Femur (tissue), 1 donor: ENCODE data around the gene HIVEP1.
A peak's percentile ranks its signal among the peaks of the same experiment; 100 is the strongest.

Source experiments
- DNase-seq: peaks from one replicate; pipeline ENCODE4 v3.0.0-alpha.2; 2017

The HIVEP1 gene

GRCh38 chr6:11994875-11995461, 17.1 kb upstream of the HIVEP1 start:
- DNase-seq, result no peak

GRCh38 chr6:11996751-11997150, 15.4 kb upstream of the HIVEP1 start:
- DNase-seq, result no peak

- DNase-seq, result no peak
These were observed 12.9 kb upstream of the HIVEP1 start for GRCh38 chr6:11999246-11999645.

GRCh38 chr6:12000174-12000573, 11.9 kb upstream of the HIVEP1 start:
- DNase-seq, result no peak

GRCh38 chr6:12001004-12001705, 11.0 kb upstream of the HIVEP1 start:
- DNase-seq, result peak; percentile 50

GRCh38 chr6:12001706-12002435, 10.2 kb upstream of the HIVEP1 start:
- DNase-seq, result no peak

GRCh38 chr6:12007473-12007872, 4.6 kb upstream of the HIVEP1 start:
- no peak for DNase-seq

DNA sequence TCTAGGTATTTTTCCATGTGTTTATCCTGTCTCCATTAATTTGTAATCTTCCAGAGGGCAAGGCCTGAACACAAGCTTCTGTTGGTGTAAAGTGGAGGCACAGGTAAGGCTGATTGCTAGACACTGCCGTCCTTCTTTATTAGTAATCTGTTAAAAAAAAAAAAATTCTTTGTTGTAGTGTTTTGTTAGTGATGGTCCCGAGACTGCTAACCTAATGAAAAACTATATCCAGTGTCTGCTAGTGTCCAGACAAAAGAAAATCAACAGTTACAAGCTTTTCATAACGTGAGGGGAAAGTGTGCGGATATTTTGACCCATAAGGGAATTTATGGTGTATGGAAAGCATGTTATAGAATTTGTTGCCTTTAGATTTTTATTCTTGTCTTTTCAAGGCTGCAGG, 4.2 kb upstream of the HIVEP1 start:
- no peak for DNase-seq

DNA sequence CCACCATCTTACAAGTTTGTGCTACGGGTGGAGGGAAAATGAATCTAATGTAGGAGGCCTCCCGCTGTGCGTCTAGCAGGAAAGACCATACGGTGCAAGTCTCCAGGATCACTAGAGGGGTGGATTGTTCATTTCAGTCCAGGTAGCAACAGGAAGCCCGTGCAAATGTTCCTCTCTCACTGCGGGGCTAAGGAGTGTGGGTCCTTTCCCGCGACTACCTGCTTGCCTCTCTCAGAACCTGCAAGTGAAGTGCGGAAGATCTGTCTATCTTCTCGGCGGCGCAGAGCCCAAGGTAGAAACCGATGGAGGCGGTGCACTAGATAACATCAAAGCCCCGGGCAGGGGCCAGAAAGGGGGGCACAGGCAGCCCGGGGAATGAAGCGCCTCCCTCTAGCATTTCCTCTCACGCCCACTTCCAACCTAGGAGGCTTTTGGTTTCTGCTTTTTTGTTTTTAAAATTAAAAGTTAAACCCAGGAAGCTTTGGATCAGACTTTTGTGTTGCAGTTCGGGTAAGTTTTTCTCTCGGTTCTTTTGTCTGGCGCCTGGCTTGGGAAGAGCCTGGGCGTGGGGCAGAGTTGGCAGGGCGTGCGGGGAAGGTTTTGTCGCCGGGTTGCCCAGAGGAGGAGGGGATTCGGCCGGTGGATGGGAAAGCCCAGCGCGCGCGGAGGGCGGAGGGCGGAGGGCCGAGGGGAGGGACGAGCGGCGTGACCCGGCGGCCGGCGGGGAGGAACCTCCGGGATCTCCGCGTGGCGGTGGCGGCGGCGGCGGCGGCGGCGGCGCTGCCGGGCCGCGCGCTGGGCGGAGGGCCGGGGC, 3.5 kb upstream of the HIVEP1 start:
- DNase-seq, result peak; percentile 91

DNA sequence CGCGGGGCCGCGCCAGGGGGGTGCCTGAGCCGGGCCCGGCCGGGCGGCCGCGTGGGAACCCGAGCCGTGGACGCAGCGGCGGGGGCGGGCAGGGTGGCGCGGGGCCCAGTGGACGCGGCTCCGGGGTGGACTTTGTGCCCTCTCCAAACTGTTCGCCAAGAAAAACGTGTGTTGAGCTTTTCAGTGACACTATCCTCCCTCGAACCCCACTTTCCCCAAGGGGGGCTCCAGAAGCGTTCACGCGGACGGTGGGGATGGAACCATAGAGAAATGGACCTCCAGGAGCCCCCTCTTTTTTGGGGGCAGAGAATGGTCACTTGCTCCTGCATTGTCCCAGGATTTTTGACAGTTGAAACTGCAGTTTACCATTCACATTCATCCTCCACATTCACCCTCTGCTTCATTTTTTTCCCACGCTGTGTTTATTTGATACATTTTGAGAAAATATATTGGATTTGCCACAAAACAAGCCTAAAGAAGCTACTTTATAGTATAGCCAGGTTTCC, 2.9 kb upstream of the HIVEP1 start:
- DNase-seq, result no peak

GRCh38 chr6:12009876-12010634, 2.1 kb upstream of the HIVEP1 start:
- DNase-seq, result peak; percentile 21

DNA sequence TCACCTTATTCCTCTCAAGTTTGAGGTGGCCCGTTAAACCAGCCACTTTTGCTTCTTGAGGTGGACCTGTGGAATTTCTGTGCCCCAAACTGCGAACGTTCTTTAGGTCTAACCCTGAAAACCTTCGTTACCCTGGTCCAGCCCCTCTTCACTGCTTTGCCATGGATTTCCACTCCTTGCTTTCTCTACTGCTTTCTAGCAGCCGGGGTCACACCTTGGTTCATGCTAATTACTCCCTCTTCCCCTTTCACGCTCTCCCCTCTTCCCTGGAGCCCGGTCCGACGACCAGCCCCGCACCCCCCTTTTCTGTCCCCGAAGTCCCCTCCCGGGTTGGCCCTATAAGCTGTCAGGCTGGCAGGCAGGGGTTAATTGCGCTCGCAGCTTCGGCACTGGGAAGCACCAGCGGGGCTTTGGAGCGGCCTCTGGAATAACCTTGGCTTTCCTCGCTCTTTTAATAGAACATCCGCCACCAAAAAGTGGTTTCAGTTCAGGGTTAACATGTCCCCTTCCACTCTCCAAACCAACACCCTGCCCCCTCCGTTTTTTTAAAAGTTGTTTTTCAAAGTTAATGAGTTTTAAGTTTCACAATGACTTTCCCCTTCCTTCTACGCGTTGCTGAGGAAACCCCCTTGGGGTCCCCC, 1.4 kb upstream of the HIVEP1 start:
- no peak for DNase-seq

DNA sequence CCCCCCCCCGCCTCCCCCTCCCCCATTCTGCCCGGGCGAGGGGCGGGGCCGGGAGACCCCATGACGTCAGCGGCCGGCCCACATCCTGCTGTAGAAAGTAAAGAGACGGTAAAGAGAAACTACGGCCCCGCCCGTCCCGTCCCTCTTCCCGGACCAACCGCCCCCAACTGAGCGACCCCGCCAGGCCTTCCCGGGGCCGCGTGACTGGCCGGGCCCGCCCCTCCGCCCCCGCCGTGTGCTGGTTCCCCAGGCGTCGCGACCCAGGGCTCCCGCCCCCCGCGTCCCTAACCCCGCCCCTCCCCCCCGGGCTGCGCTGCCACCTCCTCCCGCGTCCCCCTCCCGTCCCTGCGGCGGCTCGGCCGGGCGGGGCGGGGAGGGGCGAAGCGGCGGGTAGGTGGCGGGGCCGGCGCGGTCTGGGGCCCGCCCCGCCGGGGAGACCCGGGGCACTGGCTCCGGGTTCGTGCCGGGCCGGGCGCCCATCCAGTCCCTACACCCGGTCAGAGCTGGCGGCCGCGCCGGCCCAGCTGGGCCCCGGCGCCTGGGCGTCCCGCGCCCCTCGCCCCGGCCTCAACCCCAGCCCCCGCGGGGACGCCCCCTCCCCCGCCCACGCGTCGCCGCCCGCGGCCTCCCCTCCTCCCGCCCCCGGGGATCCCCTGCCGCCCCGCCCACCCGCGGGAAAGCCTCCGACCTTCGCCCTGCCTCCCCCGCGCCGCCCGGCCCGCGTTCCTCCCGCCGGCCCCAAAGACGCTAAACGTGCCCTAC, 655 bp upstream of the HIVEP1 start:
- DNase-seq, result peak; percentile 98

GRCh38 chr6:12012558-12013306, 620 bp downstream of the HIVEP1 start:
- DNase-seq, result peak; percentile 91

DNA sequence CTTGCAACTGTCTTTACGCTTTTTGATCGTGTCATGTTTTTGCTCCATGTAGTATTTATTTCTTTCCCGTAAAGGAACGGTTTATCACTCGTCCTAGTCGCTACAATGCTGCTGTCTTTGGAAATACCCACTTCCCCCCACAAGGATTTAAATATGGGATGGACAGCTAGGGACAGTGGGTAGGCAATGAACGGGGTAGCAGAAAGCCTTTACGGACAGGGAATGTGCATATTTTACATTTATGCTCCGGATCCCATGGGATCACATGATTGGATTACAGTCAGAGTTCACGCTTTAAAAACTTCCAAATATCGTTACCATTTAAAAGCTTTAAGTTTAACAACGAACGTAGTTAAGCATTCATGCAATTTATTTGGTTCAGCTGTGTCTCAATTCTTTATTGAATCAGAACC, 1.2 kb downstream of the HIVEP1 start:
- no peak for DNase-seq

GRCh38 chr6:12014027-12014872, 2.1 kb downstream of the HIVEP1 start:
- no peak for DNase-seq

GRCh38 chr6:12014873-12015149, 2.7 kb downstream of the HIVEP1 start:
- DNase-seq, result no peak

DNA sequence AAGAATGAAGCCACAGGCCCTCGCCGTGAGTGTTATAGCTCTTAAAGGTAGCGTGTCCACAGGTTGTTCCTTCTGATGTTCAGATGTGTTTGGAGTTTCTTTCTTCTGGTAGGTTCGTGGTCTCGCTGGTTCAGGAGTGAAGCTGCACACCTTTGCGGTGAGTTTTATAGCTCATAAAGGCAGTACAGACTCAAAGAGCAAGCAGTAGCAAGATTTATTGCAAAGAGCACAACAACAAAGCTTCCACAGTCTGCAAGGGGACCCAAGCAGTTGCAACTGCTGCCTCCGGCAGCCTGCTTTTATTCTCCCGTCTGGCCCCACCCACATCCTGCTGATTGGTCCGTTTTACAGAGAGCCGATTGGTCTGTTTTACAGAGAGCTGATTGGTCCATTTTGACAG, 5.2 kb downstream of the HIVEP1 start:
- no peak for DNase-seq

DNA sequence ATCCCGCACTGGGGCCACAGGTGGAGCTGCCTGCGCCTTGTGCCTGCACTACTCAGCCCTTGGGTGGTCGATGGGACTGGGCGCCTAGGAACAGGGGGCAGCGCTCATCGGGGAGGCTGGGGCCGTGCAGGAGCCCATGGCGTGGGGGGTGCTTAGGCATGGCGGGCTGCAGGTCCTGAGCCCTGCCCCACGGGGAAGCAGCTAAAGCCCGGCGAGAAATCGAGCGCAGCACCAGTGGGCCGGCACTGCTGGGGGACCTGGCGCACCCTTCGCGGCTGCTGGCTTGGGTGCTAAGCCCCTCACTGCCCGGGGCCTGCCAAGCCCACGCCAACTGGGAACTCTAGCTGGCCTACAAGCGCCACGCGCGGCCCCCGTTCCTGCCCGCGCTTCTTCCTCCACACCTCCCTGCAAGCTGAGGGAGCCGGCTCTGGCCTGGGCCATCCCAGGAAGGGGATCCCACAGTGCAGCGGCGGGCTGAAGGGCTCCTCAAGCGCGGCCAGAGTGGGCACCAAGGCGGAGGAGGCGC, 5.8 kb downstream of the HIVEP1 start:
- DNase-seq, result no peak
